NB4 (cell line): ENCODE measurements around the gene PAPSS2.

Source experiments
- MAX ChIP-seq: IDR thresholded peaks from 2 replicates; pipeline ENCODE4 v1.6.1; 2011; ENCODE audit warnings: low read depth, low read length
- MYC ChIP-seq: IDR thresholded peaks from 2 replicates; pipeline ENCODE4 v1.6.1; 2011; ENCODE audit warnings: low read depth, low read length
- POLR2A ChIP-seq: IDR thresholded peaks from 2 replicates; pipeline ENCODE4 v1.6.1; 2011; ENCODE audit warnings: mild to moderate bottlenecking; ENCODE audit not compliant: insufficient read length; ENCODE audit errors: extremely low read depth
- TF ChIP-seq, protein P1 (sequence below): IDR thresholded peaks from one replicate; pipeline ENCODE4 v1.5.1; 2012; ENCODE audit warnings: low read depth, low read length

GRCh38 chr10:87652261-87652660, 7.4 kb upstream of the PAPSS2 start:
- TF ChIP-seq, protein P1, sequence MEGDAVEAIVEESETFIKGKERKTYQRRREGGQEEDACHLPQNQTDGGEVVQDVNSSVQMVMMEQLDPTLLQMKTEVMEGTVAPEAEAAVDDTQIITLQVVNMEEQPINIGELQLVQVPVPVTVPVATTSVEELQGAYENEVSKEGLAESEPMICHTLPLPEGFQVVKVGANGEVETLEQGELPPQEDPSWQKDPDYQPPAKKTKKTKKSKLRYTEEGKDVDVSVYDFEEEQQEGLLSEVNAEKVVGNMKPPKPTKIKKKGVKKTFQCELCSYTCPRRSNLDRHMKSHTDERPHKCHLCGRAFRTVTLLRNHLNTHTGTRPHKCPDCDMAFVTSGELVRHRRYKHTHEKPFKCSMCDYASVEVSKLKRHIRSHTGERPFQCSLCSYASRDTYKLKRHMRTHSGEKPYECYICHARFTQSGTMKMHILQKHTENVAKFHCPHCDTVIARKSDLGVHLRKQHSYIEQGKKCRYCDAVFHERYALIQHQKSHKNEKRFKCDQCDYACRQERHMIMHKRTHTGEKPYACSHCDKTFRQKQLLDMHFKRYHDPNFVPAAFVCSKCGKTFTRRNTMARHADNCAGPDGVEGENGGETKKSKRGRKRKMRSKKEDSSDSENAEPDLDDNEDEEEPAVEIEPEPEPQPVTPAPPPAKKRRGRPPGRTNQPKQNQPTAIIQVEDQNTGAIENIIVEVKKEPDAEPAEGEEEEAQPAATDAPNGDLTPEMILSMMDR: no peak
- TF ChIP-seq POLR2A: no peak
- TF ChIP-seq MAX: no peak
- no peak for TF ChIP-seq MYC
